M059J (cell line): Measurements from ENCODE around the gene RIC8B. TPM values are rescaled to one million over a fixed set of nuclear protein-coding genes. Genes with fewer than 3 reads are reported as not detected.

Source experiments
- DNase-seq: peaks from one replicate; pipeline ENCODE4 v3.0.0-alpha.2; 2012; ENCODE audit warnings: low read depth
- total RNA-seq: library from RNA; depleted of rRNA; stranded (reverse); fragments of >200 nt; shearing (Covaris generic); gene quantifications from 2 replicates; pipeline ENCODE4 v1.2.3, GENCODE V29; 2014

The RIC8B gene
- total RNA-seq, 1 experiment from 2014 or later, result 17.4 TPM

DNA sequence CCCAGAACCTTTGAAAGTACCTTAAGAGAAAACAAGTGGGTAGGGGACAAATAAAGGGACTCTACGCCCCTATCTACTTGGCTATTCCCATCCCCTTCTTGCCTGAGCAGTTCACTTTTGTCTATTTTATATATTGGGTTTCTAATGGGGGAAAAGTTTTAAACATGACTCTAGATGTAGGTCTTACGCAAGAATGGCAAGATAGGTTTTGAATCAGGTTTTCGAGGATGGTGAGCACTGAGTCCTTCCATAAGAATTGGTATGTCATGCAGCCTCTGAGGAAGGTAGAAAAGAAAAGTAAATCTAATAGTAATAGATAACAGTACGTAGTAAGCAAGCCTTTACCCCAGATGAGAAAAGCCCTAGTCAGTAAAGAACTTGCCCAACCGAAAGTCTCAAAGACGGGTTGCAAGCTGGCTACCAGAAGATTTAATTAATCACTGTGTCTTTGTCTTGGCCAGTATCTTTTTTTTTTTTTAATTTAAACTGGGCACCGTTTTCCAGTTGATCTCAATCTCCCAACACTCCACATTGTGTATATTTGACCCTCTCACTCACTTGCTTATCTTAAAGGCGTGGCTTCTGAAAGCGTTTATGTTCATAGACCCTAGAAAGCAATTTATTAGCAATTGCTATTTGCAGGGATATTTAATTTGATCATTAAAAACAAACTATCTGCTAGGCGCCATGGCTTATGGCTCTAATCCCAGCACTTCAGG lies 94.7 kb downstream of the RIC8B start:
- DNase-seq, result no peak

DNA sequence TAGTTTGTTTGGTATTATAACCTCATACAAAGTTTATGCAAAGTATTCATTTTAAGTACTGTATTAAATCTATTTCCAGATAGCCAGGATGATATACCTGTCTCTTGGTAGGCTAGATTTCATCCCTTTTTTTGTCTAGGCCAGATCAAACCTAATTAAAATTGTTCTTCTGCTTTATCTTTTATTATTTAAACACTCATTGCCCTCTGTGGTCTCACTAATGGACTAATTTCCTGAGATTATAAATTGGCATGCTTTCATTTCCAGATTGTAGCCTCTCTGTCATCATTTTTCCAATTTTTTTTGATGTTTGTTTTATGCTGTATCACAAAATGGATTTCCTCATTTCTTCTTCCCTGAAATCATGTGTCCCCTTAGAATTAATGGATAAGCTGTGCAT lies 95.6 kb downstream of the RIC8B start:
- DNase-seq, result no peak

DNA sequence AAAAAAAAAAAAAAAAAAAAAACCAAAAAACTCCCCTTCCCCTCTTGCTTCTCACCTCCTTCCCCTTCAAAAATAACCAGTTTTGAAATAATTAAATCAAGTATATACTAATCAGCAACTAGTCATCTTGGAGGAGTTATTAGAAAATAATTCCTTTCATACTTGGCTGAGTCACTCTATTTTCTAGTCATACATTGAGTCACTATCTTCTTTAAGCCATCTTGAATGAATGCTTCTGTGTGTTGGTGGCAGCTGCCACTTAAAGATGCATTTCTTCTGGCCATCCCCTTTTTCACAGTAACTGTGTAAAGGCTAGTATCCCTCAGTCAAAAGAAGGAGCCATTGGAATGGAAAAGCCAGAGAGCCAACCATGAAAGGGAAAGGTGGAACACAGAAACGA lies 97.0 kb downstream of the RIC8B start:
- peak; percentile 39 for DNase-seq

DNA sequence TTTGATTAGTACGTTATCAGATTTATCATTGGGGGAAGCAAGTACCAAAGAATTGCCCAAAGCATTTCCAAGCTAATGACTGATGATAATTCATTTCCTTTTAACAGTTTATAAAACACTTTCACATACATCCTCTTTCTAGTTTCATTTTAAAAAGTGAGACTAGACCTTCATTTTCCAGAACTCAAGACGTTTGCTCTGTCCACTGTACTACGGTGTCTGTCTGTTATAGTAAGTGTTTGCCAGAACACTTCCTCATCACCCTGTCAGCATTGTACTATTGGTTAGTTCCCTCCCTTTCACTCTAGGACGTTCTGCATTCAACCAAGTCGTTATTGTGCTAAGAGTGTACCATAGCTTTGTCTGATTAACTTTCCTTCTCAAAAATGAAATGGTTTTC lies 99.5 kb downstream of the RIC8B start:
- no peak for DNase-seq

DNA sequence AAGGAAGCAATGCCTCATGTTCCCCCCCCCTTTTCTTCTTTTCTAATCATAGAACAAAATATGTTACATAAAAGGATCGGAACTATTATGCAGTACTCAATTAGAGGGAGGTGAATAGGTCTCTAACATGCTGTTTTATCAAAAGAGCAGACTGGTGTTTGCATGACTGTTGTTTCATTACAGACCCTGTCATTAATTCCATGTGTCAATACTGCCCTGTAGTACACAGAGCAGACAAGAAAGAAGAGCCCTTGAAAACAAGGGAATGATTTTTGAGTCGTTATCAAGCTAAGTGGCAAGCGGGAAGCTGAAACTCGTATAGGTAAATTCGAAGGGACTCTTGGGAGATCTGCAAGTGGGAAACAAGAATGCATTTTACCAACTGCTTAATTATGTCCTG lies 104.3 kb downstream of the RIC8B start:
- DNase-seq, result no peak

DNA sequence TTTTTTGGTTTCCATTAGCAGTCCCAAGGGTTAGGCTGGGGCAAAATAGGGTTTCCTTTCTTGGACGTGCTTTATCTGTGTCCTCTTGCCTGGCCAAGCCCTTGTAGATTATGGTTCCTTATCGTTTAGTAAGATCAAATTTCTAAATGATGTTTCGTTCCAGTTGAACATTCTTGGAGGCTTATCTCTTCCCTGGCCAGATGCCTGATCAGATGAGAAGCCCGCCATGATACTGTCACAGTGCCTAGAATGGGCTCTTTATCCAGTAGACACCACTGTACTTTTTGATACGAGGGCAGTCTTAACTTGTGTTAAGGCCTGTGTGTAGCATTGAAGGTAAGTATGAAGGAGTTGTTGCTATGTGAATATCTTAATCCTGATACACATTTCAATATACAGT lies 105.1 kb downstream of the RIC8B start:
- no peak for DNase-seq

DNA sequence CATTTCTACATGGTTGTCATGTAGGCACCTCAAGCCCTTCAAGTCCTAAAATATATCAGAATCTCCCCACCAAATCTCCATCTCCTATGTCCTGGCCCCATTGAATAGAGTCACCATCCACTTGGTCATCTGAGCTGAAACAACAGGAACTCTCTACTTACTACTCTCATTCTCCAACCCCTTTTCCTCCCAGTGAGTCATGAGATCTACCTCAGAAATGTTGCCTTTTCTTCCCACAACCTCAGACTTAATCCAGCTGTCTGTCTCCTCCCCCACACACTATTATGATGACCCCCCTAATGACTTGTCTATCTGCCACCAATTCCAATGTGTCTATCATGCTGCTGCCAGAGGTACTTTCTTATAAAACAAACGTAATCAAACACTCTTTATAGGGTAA lies 108.9 kb downstream of the RIC8B start:
- peak; percentile 43 for DNase-seq

DNA sequence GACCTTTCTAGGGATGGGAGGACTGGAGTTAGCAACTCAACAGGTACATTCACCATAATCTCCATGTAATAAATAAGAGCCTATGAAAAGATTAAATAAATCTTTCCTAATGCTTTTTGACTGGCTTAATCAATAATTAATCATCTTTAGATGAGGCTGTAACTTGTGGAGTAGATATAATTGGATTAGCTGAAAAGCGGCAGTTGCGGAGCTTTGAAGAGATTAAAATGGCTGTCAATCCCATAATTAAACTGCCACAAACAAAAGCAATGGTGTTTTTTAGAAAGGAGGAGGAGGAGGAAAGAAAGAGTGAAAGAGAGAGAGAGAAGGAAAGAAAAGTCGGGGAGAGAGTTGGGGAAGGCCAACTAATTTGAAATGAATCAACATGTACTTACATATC lies 110.5 kb downstream of the RIC8B start:
- DNase-seq, result no peak

DNA sequence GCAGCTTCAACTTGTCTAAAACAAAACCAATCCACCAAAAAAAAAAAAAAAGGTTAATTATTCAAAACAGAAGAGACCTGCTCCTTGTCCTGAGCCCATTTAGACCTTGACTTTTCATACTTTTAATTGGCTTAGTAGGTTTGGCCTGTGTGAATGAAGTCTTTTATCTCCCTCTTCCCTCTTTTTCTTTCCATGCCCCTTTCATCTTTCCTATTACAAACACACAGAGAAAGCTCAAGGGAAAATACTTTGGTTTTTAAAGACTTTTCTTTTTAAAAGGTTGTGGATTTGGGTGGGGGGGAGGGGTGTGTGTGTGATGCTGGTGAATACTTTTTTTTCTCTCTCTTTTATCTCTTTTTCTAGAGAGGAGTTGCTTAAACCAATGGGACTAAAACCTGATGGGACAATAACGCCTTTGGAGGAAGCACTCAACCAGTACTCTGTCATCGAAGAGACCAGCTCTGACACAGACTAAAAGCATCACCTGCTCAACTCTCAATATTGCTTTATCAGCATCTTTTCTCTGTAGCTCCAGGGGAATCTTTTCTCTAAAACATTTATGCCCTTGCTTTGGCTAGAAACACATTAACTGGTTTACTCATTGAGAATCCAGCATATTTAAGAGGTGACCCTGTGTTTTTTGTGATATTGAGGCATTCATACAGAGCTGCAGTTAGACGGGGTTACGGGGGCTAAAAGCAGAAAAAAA lies 111.2 kb downstream of the RIC8B start:
- DNase-seq, result no peak

DNA sequence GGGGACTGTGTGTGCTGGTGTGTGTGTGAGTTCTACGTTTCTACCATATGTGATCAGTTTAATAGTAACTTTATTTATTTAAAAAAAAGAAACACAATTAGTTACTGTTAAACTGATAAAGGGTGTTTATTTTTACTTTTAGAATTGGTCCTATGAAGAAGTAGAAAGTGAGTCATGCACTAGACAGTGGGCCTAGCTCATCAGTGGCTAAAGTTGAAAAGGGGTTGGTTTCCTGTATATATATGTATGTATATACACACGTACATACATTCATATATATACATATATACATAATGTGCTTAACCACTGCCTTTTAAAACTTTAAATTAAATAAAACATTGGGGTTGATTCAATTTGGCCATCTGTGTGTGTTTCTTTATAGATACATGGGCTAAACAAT lies 112.5 kb downstream of the RIC8B start:
- DNase-seq, result no peak

DNA sequence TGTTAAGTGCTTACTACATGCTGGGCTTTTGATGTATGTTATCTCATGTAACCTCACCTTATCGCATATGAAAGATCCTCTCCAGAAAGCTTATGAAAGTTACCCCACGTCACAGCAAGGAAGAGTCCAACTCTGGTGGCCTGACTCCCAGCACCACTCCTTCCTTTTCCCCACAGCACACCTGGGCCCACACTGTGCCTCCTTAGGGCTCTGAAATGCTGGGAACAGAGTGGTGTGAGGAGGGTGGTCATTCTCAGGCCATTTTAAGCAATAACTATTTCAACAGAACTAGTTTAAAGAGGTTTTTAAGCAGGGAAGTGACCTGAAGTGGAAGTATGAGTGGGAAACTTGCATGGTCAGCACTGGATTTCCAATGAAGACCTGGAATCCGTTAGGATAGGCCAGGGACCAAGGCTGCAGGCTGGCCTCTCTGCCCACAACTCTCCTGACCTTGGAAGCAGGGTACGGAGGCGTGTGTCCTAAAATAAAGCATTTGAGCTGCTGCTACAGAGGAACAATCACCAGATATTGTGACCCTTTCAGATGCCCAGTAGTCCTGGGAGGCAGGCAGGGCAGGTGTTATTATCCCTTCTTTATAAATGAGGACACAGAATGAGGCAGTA lies 114.0 kb downstream of the RIC8B start:
- no peak for DNase-seq

DNA sequence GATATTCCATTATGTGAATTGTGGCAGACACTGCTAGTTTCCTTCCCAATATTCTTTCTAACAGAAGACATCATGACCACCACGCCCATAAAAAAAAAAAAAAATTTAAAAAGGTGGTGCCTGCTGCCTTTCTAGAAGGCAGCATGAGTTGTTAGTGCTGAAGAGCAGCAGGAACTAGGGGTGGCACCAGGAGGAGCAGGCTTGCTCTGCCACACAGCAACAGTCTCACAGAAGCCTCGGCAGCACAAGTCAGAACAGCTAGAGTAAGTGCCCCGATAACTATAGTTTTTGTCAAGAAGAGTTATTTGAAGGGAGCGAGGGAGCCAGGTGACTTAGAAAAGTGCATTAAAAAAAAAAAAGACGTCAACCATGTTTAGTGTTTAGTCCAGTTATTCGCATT lies 114.8 kb downstream of the RIC8B start:
- no peak for DNase-seq

DNA sequence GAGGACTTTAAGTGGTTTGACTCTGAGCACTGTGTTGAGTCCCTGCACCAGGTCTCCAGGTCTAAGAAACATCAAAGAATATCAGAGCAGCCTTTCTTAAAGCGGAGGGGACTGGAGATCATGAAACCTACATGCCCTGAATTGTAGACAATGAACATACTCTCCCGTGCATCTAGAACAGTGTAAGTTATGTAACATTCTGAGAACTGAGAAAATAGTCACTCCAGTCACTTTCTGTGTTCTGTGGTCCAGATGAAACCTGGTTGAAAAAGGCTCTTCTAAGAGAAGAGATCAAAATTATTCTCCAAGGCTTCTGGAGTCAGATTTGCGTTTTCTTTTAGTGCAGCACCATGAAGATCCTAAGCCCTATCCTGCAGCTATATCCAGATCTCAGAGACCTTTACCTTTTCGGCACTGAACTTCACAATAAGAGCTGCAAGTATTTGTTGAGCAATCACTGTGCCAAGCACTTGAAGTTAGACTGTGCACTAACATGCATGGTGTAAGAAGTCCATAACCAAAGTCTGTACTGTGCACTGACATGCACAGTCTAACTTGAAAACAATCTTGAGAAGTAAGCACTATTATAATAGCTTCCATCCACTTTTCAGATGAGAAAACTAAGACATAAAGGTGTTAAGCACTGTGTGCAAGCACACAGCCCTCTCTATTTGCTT lies 115.6 kb downstream of the RIC8B start:
- DNase-seq, result no peak

DNA sequence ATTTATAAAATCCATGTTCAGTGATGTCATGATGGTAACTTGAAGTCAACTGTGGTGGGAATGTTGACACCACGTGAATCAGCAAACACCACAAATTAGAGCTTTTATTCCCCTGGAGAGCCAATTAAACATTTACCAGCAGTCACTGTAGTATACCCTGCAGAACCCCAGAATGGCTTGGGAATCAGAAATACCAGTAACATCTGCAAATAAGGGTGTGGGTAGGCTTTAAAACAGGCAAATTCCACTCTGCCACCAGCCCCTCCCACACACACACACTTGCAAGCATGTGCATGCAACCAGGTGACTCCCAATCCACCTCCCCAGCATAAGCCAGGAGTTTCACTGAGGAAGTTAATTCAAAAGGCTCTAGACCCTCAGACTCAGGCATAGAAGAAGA lies 117.6 kb downstream of the RIC8B start:
- peak; percentile 5 for DNase-seq

DNA sequence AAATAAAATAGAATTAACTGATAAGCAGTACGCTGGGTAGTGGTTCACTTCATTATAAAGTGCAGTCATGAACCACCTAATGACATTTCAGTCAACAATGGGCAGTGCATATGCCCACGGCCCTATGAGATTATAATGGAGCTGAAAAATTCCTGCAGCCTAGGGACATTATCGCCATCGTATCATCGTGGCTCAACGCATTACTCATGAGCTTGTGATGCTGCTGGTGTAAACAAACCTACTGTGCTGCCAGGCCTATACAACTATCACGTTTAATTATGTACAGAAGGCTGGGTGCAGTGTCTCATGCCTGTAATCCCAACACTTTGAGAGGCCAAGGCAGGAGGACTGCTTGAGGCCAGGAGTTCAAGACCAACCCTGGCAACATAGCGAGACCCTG lies 119.0 kb downstream of the RIC8B start:
- DNase-seq, result peak; percentile 92

DNA sequence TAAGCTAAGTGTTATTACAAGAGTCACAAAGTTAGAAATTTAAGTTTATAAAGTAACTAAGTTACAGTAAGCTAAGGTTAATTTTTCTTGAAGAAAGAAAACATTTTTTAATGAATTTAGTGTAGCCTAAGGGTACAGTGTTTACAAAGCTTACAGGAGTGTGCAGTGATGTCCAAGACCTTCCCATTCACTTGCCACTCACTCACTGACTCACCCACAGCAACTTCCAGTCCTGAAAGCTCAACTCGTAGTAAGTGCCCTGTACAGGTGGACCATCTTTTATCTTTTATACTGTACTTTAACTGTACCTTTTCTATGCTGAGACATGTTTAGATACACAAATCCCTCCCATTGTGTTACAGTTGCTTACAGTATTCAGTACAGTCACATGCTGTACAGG lies 120.3 kb downstream of the RIC8B start:
- DNase-seq, result peak; percentile 27

DNA sequence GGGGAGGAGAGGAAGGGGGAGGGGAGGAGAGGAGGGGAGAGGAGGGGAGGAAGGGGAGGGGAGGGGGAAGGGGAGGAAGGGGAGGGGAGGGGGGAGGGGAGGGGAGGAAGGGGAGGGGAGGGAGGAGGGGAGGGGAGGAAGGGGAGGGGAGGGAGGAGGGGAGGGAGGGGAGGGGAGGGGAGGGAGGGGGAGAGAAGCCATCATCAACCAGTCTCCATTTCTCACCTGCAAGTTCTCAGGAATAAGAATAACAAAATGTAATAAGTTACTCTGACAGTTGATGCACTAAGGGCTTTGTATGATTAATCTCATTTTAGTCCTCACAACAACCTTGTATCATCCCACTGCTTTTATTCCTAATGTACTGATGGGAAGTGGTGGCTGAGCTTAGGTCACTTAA lies 122.1 kb downstream of the RIC8B start:
- no peak for DNase-seq

DNA sequence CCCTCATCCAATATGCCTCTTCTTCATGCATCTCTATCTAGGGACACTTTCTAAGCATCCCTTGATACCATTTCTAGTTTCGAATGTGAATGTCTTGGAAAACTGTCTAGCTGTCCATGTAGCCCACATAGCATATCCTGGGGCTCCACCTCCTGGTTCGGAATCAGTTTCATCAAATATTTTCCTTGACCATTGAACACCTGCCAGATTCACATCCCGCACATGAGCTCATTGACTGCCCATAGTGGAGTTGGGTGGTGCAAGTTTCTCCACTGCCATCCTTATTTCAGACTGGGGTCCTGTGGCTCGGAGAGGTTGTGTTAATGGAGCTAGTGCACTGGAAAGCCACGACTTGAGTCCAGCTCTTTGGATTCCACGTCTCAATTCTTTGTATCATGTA lies 122.6 kb downstream of the RIC8B start:
- peak; percentile 37 for DNase-seq

DNA sequence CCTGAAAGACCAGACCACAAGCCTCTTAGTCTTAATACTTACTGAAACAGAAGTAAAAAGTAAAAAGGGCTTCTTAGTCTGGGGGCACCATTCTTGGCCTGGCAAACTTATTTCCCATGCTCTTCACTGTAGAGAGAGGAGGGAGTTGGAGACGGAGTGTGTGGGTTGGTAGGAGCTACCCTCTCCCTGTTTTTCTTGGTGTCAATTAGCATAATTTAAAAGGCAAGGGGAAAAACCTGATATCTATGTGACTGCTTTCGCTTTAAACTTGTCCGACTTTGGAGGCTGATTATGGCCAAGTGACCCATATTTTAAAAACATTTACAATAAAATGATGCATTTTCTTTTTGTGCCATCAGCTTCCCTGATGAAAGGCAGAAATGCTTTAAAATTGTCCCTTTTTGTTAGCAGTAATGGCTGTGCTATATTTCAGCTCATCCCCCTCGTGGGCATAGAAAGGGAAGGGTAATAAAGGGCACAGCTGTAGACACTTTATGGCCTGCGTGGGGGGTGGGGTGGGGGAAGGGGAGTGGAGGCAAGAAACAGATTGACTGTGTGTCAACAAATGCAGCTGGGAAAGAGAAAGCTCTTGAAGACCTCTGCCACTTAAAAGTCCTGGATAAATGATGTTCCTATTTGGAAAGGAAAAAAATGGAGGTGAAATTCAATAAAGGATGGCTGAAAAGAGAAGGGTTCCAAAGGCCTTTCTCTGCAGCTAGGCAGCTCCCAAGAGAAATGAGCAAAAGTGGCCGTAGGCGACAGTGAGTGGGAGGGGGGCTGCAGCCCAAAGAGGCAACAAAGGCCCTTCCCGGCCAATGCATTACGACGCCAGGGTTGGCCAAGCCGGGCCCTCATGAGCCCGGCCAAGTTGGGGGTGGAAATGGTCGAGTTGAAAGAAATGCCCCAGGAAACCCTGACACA lies 123.8 kb downstream of the RIC8B start:
- no peak for DNase-seq

DNA sequence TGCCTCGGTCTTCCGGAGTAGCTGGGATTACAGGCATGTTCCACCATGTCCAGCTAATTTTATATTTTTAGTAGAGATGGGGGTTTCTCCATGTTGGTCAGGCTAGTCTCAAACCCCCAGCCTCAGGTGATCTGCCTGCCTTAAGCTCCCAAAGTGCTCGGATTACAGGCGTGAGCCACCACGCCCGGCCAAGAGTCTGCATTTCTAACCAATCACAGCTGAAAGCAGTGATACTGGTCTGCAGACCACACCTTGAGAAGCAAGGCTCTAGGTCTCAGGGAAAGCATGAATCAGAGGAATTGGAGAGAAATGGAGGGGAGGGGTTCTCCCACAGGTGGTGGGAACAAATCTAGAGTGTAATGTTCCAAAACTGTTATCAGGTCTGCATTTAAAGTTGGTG lies 126.1 kb downstream of the RIC8B start:
- DNase-seq, result no peak

DNA sequence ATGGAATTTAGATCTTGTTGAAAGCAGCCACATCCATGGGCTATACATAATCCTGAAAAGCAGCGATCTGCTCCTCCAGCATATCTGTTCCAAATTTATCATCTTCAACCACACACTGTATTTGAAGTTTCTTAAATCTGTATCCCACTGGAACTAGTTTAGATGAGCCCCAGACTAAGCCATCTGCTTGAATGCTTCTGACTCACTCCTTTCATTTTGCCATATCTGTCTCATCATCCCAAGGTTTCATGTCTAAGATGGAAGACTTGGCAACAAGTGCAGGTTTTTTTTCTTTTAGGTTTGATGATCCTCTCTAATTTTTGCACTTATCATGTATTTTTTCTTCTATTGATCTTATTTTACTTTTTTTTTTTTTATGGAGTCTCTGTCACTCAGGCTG lies 126.8 kb downstream of the RIC8B start:
- peak; percentile 53 for DNase-seq

DNA sequence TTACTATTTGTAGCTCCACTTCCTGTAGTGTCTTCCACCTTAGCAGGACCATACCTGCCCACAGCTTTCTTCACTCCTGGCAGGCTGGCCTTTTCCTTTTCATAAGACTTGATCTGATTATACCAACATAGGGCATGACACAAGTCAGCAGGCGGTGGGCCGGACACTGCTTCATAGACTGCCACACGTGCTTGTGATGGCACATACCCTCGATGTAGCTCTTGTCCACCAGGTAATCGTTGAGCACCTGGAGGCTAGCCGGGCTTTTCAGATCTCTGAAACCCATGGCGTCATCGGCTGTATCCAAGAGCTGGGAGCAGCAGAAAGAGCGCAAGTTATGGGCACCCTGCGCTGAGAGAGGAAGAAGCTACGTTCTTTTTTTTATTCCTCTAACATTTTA lies 127.6 kb downstream of the RIC8B start:
- no peak for DNase-seq
